Measurements from ENCODE around the gene KLHL14.

Gene KLHL14

DNA sequence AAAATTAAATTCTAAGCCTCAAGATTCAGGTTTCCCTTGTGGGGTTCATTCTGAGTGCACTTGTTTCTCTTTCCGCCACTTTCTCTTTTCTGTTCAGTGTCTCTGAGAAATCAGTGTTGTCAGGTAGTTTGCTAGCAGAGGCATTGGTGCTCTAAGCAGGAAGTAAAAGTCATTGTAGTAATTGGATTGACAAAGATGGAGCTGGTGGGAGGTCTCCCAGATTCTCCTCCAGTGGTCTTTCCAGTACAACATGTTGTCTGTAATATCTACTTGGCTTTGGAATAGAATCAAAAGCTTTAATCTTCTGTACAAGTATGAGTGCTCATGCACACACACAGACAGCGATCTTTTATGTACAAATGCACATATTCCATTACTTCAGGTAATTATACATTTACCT, 135.6 kb downstream of the KLHL14 start:
- in situ Hi-C loops (cut with MboI; ENCODE audit: low pct_unique_long_range_greater_than_20kb, low sequenced_read_pairs, unreplicated experiment), result no loop called here
- DNase-seq (ENCODE audit: low spot score), result no peak
- TF ChIP-seq, protein P1, sequence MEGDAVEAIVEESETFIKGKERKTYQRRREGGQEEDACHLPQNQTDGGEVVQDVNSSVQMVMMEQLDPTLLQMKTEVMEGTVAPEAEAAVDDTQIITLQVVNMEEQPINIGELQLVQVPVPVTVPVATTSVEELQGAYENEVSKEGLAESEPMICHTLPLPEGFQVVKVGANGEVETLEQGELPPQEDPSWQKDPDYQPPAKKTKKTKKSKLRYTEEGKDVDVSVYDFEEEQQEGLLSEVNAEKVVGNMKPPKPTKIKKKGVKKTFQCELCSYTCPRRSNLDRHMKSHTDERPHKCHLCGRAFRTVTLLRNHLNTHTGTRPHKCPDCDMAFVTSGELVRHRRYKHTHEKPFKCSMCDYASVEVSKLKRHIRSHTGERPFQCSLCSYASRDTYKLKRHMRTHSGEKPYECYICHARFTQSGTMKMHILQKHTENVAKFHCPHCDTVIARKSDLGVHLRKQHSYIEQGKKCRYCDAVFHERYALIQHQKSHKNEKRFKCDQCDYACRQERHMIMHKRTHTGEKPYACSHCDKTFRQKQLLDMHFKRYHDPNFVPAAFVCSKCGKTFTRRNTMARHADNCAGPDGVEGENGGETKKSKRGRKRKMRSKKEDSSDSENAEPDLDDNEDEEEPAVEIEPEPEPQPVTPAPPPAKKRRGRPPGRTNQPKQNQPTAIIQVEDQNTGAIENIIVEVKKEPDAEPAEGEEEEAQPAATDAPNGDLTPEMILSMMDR (IDR thresholded peaks at IDR 0.05; ENCODE audit: extremely low read depth, insufficient read depth, missing control alignments), result no peak

DNA sequence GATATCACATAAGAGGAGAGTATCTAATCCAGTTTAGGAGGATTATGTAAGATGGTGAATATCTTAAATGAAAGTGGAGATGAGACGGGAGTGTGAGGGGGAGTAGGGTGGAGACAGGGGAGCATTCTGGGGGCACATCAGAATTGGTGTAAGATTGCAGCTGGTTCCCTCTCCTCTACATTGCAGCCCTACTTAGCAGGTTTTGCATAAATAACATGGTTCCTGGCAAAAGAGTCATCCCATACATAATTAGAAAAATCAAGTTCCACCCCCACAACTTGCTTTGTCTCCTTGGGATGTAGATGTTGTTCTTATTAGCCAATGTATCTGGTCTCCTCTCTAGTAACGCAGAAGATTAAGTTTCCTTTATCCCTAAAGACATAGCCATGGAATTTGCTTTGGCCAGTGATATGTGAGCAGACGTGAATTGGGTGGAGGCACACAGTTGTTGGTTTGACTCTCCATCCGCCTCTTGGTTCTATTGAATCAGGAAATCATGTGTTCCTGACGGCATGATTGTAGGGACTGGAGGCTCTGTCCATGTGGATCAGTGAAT, 137.9 kb downstream of the KLHL14 start:
- no peak for DNase-seq (ENCODE audit: low spot score)
- TF ChIP-seq, protein P1 (IDR thresholded peaks at IDR 0.05; ENCODE audit: extremely low read depth, insufficient read depth, missing control alignments), result no peak
- in situ Hi-C loops (cut with MboI; ENCODE audit: low pct_unique_long_range_greater_than_20kb, low sequenced_read_pairs, unreplicated experiment), result no loop called here

DNA sequence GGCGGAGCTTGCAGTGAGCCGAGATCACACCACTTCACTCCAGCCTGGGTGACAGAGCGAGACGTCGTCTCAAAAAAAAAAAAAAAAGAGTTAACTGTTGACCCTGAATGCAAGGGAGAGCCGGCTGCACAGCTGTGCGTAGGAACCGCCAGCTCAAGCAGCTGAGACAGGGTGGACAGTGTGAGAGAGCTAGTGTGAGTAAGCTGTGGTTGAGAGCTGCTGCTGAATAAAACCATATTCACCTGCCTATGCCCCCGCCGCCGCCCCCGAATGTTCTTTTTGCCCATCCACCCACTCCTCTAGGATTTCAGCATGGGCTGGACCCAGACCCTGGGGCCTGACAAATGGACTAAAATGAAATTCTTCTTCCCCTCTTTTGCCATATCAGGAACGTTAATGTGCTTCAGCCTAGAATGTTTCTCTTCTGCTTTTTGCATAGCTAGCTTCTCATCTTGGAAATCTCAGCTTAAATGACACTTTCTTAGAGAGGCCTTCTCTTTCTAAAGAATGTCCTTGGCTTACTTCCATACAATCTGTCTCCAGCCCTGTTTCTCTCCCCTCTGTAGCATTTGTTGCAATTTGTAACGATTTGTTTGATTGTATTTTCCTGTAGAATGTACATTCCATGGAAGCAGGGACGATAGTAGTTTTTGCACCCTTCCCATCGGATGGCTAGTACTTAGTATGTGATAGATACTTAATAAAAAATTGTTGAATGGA, 142.7 kb downstream of the KLHL14 start:
- TF ChIP-seq, protein P1 (IDR thresholded peaks at IDR 0.05; ENCODE audit: extremely low read depth, insufficient read depth, missing control alignments), result no peak
- in situ Hi-C loops (cut with MboI; ENCODE audit: low pct_unique_long_range_greater_than_20kb, low sequenced_read_pairs, unreplicated experiment), result no loop called here

DNA sequence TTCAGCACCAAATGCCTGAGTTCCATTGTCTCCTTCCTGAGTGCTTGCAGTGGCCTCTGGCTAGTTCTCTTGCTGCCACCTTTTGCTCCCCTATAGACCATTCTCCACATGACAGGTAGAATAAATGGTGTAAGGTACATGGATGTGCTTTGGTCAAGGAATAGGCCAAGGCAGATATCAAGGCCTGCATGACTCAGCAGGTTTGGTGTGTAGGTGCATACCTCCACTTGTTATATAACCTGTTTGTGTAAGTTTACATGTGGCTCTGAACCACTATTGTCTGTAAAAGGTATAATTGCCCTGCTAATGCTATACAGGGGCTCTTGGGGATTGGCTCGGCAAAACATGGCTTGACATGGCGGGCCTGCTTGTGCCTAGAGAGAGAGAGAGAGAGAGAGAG, 143.5 kb downstream of the KLHL14 start:
- in situ Hi-C loops (cut with MboI; ENCODE audit: low pct_unique_long_range_greater_than_20kb, low sequenced_read_pairs, unreplicated experiment), result no loop called here
- no peak for DNase-seq (ENCODE audit: low spot score)
- TF ChIP-seq, protein P1 (IDR thresholded peaks at IDR 0.05; ENCODE audit: extremely low read depth, insufficient read depth, missing control alignments), result no peak

More for the DNA sequence above, 142.7 kb downstream of the KLHL14 start:
- DNase-seq (ENCODE audit: low spot score), result no peak

DNA sequence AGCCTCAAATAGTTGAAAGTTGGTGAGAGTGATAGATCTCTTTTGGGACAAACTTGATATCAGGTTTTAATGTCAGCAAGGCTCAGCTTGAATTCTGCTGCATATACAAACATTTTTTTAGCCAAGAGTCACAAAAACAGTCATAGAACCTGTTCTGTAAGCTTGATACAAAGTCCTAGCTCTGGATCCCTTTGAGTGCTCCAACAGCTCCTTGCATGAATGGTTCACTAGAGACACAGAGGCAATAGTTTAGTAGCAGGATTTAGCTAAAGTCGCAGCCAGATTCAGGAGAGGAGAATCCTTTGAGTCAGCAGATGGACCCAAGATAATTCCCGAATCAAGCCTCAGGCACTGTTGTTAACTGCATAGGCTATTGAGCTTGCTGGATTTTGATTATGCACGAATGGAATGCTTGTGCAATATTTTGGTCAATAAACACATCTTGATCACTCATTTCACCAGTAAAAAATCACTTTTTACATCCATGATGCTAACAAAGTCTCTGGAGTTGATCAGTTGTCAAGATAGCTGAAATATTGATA, 148.6 kb downstream of the KLHL14 start:
- in situ Hi-C loops (cut with MboI; ENCODE audit: low pct_unique_long_range_greater_than_20kb, low sequenced_read_pairs, unreplicated experiment), result no loop called here
- DNase-seq (ENCODE audit: low spot score), result no peak
- TF ChIP-seq, protein P1 (IDR thresholded peaks at IDR 0.05; ENCODE audit: extremely low read depth, insufficient read depth, missing control alignments), result no peak

DNA sequence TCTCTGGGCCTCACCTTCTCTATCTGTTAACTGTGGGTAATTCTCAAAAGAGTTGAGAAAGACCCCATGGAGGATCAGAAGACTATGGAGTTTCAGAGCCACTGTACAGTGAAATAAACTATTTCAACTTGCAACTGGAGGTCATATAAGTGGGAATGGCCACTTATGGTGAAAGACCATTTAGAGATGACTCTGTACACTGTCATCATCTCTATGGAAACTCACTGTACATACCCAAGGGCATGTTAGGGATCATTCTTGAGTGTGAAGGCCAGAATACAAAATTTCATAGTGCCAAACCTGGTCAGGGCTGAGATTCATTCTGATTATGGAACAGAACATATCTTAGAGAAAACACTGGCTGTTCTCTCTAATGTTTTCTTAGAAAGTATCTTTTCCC, 149.3 kb downstream of the KLHL14 start:
- DNase-seq (ENCODE audit: low spot score), result no peak
- TF ChIP-seq, protein P1 (IDR thresholded peaks at IDR 0.05; ENCODE audit: extremely low read depth, insufficient read depth, missing control alignments), result no peak
- in situ Hi-C loops (cut with MboI; ENCODE audit: low pct_unique_long_range_greater_than_20kb, low sequenced_read_pairs, unreplicated experiment), result no loop called here
